IMR-90 (cell line): ENCODE results near the gene TMEM63A.

Experiments used
- CTCF ChIP-seq: conservative IDR thresholded peaks from 2 replicates; pipeline ENCODE4 v1.5.1; 2012; ENCODE audit warnings: mild to moderate bottlenecking, low read depth, low read length, improper control_type of control experiment
- MAZ ChIP-seq: IDR thresholded peaks from 2 replicates; pipeline ENCODE4 v1.6.1; 2012; ENCODE audit warnings: low read depth, mild to moderate bottlenecking, low read length, improper control_type of control experiment, moderate library complexity, borderline replicate concordance
- POLR2A ChIP-seq: IDR thresholded peaks from 2 replicates; pipeline ENCODE4 v1.6.1; 2012; ENCODE audit warnings: mild to moderate bottlenecking, low read depth, low read length

- no peak for TF ChIP-seq CTCF
- no peak for TF ChIP-seq POLR2A
- no peak for TF ChIP-seq MAZ
Measured at GRCh38 chr1:225834417-225835329, 47.5 kb downstream of the TMEM63A start.
